ENCODE measurements around the gene AIFM2.

DNA sequence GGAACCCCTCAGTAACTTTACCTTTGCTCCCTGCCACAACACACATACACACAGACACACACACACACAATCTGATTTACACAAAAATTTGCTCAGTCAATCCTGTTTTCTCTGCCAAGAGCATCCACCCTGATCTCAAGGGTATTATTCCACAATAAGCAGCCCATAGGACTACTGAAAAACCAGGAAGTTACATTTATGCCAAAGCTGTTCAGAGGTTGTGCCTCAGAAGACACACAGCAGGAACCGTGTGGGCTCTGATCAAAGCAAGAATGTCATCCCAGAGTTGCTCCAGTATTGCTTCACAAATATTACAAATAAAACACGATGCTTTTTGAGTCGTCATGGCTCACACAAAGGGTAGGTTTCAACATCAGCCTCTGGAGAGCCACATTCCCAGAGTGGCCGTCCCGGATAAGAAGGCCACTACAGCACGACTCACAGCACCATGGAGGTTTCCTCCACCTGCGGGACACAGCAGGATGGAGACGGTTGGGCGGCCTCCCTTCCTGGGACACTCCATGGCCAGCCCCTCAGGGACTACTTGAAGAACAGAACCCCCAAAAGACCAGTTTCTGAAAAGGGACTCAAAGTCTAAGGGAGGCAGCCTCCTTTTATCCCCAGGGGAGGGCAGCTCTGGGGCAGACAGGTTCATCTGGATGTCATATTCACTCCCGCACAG lies 1.6 kb downstream of the AIFM2 start:
- TF ChIP-seq CTCF (IDR thresholded peaks at IDR 0.05; ENCODE audit: borderline replicate concordance, extremely low read depth, low read length, poor library complexity, severe bottlenecking) = no peak
- TF ChIP-seq EZH2 (IDR thresholded peaks at IDR 0.05; ENCODE audit: borderline replicate concordance, low read depth, low read length, severe bottlenecking) = no peak

Data from DND-41 (cell line).